Ascending aorta (tissue), 2 donors: ENCODE results near the gene SEMA6B. TPM values are rescaled to one million over a fixed set of nuclear protein-coding genes. Genes with fewer than 3 reads are reported as not detected.

Experiments
- DNase-seq, 2 donors: peaks; one replicate each; pipeline ENCODE4 v3.0.0-alpha.2; 2019; ENCODE audit warnings: low spot score in 2 of 2
- H3K27ac ChIP-seq, 2 donors: fragments of 200-600 bp; sonication (generic); one replicate each; pipeline ENCODE4 v1.5.1; 2016 to 2017; ENCODE audit warnings: mild to moderate bottlenecking in 1 of 2
- H3K27me3 ChIP-seq: fragments of 200-600 bp; sonication (generic); one replicate; pipeline ENCODE4 v1.5.1; 2017
- H3K36me3 ChIP-seq, 2 donors: fragments of 200-600 bp; sonication (generic); one replicate each; pipeline ENCODE4 v1.5.1; 2016
- H3K4me1 ChIP-seq, 2 donors: fragments of 200-600 bp; sonication (generic); one replicate each; pipeline ENCODE4 v1.5.1; 2016 to 2017; ENCODE audit warnings: mild to moderate bottlenecking in 1 of 2
- H3K4me3 ChIP-seq, 2 donors: fragments of 200-600 bp; sonication (generic); one replicate each; pipeline ENCODE4 v1.5.1; 2016 to 2017; ENCODE audit warnings: mild to moderate bottlenecking in 1 of 2
- H3K9me3 ChIP-seq, 2 donors: fragments of 200-600 bp; sonication (generic); one replicate each; pipeline ENCODE4 v1.5.1; 2016
- intact Hi-C: fragments of 100-400 bp; cut with DNase I; formaldehyde crosslinking; loops from one replicate; pipeline ENCODE4 v1.15.1; 2023
- total RNA-seq: library from RNA; depleted of rRNA; stranded (reverse); fragments of >200 nt; gene quantifications from one replicate; pipeline ENCODE4 v1.1.0, GENCODE V29; 2016
- TF ChIP-seq, protein P1 (sequence below), 3 experiments: fragments of 200-600 bp in 2 of 3; fragments of 450-650 bp in 1 of 3; sonication (generic) in 2 of 3; IDR thresholded peaks; one replicate each; pipeline ENCODE4 v1.5.1; 2016 to 2019; ENCODE audit warnings: antibody characterized with exemption in 3 of 3, mild to moderate bottlenecking in 1 of 3, moderate library complexity in 1 of 3

Gene SEMA6B
- total RNA-seq, 1 donor from 2014 or later, result 80.6 TPM

DNA sequence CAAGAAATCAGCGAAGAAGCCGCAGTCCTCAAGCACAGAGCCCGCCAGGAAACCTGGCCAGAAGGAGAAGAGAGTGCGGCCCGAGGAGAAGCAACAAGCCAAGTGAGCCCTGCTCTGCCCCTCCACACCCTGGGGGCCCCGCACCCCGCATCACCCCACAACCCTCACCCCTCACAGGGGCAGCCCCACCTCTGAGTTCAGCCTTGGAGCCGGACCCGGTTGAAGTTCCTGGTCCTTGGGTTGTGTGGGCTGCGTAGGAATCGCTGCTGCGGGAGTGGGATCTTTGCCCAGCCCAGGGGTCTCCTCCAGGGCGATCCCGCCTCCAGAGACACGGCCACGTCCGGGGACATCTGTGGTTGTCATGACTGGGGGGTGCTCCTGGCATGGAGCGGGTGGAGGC, 63.2 kb downstream of the SEMA6B start:
- H3K9me3 ChIP-seq, result no peaks in the 10 kb centered on the region
- H3K27me3 ChIP-seq, result no peaks in the 10 kb centered on the region
- no peak overlapping the region for H3K4me3 ChIP-seq
- TF ChIP-seq, protein P1, sequence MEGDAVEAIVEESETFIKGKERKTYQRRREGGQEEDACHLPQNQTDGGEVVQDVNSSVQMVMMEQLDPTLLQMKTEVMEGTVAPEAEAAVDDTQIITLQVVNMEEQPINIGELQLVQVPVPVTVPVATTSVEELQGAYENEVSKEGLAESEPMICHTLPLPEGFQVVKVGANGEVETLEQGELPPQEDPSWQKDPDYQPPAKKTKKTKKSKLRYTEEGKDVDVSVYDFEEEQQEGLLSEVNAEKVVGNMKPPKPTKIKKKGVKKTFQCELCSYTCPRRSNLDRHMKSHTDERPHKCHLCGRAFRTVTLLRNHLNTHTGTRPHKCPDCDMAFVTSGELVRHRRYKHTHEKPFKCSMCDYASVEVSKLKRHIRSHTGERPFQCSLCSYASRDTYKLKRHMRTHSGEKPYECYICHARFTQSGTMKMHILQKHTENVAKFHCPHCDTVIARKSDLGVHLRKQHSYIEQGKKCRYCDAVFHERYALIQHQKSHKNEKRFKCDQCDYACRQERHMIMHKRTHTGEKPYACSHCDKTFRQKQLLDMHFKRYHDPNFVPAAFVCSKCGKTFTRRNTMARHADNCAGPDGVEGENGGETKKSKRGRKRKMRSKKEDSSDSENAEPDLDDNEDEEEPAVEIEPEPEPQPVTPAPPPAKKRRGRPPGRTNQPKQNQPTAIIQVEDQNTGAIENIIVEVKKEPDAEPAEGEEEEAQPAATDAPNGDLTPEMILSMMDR (IDR thresholded peaks at IDR 0.05), result no peak
- intact Hi-C loops, result no loop called here
- DNase-seq, result no peak
- no peaks in the 10 kb centered on the region for H3K4me1 ChIP-seq
- H3K36me3 ChIP-seq, result peaks cover 78 to 88% of the 10 kb centered on the region in 2 donors
- H3K27ac ChIP-seq, result no peak overlapping the region

DNA sequence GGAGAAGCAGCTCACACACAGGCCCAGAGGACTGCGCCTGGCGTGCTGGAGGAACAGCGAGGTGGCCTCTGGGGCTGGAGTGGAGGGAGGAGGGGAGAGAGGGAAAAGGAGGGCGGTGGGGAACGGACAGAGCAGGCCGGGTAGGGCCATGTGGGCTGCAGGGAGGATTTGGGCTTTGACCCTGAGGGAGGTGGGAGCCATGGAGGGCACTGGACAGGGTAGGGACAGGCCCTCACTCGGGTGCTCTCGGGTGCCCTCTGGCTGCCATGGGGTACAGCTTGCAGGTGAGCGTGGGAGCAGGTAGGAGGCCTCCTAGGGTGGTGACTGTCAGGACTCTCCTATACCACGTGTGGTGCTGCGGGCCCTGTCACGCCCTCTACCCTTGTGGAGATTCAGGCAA, 64.0 kb downstream of the SEMA6B start:
- TF ChIP-seq, protein P1 (IDR thresholded peaks at IDR 0.05), result no peak
- H3K4me1 ChIP-seq, result no peaks in the 10 kb centered on the region
- H3K27ac ChIP-seq, result no peak overlapping the region
- intact Hi-C loops, result no loop called here
- no peaks in the 10 kb centered on the region for H3K9me3 ChIP-seq
- H3K27me3 ChIP-seq, result no peaks in the 10 kb centered on the region
- no peak for DNase-seq
- H3K36me3 ChIP-seq, result peaks cover 71 to 89% of the 10 kb centered on the region in 2 donors
- H3K4me3 ChIP-seq, result no peak overlapping the region

DNA sequence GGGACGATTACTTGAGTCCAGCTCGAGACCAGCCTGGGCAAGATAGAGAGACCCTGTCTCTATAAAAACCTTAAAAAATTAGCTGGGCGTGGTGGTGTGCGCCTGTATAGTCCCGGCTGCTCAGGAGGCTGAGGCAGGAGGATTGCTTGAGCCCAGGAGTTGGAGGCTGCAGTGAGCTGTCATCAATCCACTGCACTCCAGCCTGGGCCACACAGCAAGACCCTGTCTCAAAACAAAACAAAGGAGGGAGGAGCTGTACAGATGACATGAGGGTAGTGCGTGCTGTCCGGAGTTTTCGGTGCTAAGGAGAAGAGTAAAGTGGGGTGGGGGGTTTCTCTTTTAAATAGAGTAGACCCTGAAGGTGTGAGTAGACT, 64.8 kb downstream of the SEMA6B start:
- DNase-seq, result no peak
- intact Hi-C loops, result no loop called here
- no peaks in the 10 kb centered on the region for H3K4me1 ChIP-seq
- H3K36me3 ChIP-seq, result peaks cover 74 to 92% of the 10 kb centered on the region in 2 donors
- no peaks in the 10 kb centered on the region for H3K9me3 ChIP-seq
- no peaks in the 10 kb centered on the region for H3K27me3 ChIP-seq
- no peak overlapping the region for H3K27ac ChIP-seq
- TF ChIP-seq, protein P1 (IDR thresholded peaks at IDR 0.05), result no peak
- H3K4me3 ChIP-seq, result no peak overlapping the region

DNA sequence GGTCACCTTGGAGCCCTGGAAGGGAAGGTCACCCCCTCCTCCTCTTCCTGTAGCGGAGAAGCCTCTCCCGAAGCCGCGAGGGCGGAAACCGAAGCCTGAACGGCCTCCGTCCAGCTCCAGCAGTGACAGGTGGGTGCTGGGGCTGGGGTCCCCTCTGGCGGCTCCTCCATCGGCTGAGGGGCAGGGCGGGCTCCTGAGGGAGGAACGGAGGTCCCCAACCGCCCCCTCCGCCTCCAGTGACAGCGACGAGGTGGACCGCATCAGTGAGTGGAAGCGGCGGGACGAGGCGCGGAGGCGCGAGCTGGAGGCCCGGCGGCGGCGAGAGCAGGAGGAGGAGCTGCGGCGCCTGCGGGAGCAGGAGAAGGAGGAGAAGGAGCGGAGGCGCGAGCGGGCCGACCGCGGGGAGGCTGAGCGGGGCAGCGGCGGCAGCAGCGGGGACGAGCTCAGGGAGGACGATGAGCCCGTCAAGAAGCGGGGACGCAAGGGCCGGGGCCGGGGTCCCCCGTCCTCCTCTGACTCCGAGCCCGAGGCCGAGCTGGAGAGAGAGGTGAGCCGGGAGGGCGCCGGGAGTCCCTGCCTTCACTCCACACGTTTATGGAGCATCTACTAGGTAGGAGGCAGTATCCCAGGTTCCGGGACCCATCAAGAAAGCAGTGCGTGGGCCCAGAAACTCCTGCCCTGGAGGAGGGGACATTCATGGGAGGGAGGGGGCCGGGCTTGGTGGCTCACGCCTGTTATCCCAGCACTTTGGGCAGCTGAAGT, 65.4 kb downstream of the SEMA6B start:
- intact Hi-C loops, result no loop called here
- DNase-seq, result no peak

DNA sequence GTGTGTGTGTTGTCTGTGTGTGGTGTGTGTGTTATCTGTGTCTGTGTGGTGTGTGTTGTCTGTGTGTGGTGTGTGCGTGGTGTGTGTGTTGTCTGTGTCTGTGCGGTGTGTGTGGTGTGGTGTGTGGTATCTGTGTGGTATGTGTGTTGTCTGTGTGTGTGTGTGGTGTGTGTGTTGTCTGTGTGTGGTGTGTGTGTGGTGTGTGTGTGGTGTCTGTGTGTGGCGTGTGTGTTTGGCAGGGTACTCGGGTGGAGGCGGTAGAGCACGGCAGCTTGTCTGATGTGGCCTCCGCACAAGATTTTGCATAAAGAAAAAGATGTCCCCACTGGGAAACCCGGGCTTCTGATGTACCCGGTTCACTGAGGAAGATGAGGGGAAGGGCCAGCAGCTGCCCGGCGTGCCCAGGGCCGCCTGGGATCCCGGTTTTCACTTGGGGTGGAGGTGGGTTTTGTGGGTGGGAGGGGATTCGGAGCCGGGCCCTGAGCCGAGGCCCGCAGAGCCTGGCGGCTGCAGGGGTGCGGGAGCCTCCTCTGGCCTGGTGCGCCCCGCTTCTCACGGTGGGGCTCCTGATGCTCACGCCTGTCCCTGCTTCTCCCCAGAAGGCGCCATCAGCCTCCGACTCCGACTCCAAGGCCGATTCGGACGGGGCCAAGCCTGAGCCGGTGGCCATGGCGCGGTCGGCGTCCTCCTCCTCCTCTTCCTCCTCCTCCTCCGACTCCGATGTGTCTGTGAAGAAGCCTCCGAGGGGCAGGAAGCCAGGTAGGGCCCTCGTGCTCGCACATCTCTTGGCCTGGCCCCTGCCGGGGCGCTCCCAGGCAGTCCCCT, 66.2 kb downstream of the SEMA6B start:
- TF ChIP-seq, protein P1 (IDR thresholded peaks at IDR 0.05), result no peak
- no peaks in the 10 kb centered on the region for H3K27me3 ChIP-seq
- no peaks in the 10 kb centered on the region for H3K4me1 ChIP-seq
- H3K4me3 ChIP-seq, result no peak overlapping the region
- no peaks in the 10 kb centered on the region for H3K9me3 ChIP-seq
- intact Hi-C loops, result no loop called here
- DNase-seq, result no peak
- H3K27ac ChIP-seq, result no peak overlapping the region
- peaks cover 72 to 92% of the 10 kb centered on the region in 2 donors for H3K36me3 ChIP-seq

More for the DNA sequence above, 65.4 kb downstream of the SEMA6B start:
- no peaks in the 10 kb centered on the region for H3K9me3 ChIP-seq
- peaks cover 74 to 92% of the 10 kb centered on the region in 2 donors for H3K36me3 ChIP-seq
- H3K4me3 ChIP-seq, result no peak overlapping the region
- no peaks in the 10 kb centered on the region for H3K4me1 ChIP-seq
- TF ChIP-seq, protein P1 (IDR thresholded peaks at IDR 0.05), result no peak
- H3K27ac ChIP-seq, result no peak overlapping the region
- no peaks in the 10 kb centered on the region for H3K27me3 ChIP-seq

Other genes starting within 250 kb of the SEMA6B start
- gene STAP2, start 220.9 kb downstream of the SEMA6B start, total RNA-seq, result 6.6 TPM
- gene MPND, start 216.1 kb downstream of the SEMA6B start, total RNA-seq, result 21.9 TPM
- gene SH3GL1, start 159.1 kb downstream of the SEMA6B start, total RNA-seq, result 61.4 TPM
- gene CHAF1A, start 157.0 kb downstream of the SEMA6B start, total RNA-seq, result 0.85 TPM
- gene UBXN6, start 101.9 kb downstream of the SEMA6B start, total RNA-seq, result 560 TPM
- gene HDGFL2, start 87.4 kb downstream of the SEMA6B start, total RNA-seq, result 15.4 TPM
- 15.1 TPM for gene PLIN4, start 41.2 kb downstream of the SEMA6B start, total RNA-seq
- 17.1 TPM for gene PLIN5, start 24.5 kb downstream of the SEMA6B start, total RNA-seq
- 3.3 TPM for gene LRG1, start 19.6 kb downstream of the SEMA6B start, total RNA-seq
- gene TNFAIP8L1, start 79.8 kb upstream of the SEMA6B start, total RNA-seq, result 0.64 TPM
- gene MYDGF, start 110.7 kb upstream of the SEMA6B start, total RNA-seq, result 49.0 TPM
- gene DPP9, start 164.2 kb upstream of the SEMA6B start, total RNA-seq, result 72.2 TPM
- gene FEM1A, start 232.1 kb upstream of the SEMA6B start, total RNA-seq, result 20.2 TPM